ENCODE results near the gene TNFRSF13B.
A peak's percentile ranks its signal among the peaks of the same experiment; 100 is the strongest.

TNFRSF13B gene

DNA sequence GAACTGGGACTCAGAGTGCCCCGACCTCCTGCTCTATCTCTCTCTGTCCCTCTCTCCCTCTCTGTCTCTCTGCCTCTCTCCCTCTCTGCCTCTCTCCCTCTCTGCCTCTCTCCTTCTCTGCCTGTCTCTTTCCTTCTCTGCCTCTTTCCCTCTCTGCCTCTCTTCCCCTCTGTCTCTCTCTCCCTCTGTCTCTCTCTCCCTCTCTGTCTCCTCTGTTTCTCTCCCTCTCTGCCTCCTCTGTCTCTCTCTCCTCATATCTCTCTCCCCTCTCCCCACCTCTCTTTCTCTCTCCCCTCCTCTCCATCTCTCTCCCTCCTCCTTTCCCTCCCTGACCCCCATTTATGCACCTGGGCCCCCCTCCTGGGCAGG is 32.7 kb downstream of the TNFRSF13B start:
- ATAC-seq (ENCODE audit: insufficient read depth, low read depth), result no peak
- TF ChIP-seq, protein P1, sequence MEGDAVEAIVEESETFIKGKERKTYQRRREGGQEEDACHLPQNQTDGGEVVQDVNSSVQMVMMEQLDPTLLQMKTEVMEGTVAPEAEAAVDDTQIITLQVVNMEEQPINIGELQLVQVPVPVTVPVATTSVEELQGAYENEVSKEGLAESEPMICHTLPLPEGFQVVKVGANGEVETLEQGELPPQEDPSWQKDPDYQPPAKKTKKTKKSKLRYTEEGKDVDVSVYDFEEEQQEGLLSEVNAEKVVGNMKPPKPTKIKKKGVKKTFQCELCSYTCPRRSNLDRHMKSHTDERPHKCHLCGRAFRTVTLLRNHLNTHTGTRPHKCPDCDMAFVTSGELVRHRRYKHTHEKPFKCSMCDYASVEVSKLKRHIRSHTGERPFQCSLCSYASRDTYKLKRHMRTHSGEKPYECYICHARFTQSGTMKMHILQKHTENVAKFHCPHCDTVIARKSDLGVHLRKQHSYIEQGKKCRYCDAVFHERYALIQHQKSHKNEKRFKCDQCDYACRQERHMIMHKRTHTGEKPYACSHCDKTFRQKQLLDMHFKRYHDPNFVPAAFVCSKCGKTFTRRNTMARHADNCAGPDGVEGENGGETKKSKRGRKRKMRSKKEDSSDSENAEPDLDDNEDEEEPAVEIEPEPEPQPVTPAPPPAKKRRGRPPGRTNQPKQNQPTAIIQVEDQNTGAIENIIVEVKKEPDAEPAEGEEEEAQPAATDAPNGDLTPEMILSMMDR (IDR thresholded peaks at IDR 0.05; ENCODE audit: borderline replicate concordance, extremely low read depth, low read length, poor library complexity, severe bottlenecking), result no peak
- no peak for TF ChIP-seq EZH2 (IDR thresholded peaks at IDR 0.05; ENCODE audit: borderline replicate concordance, low read depth, low read length, severe bottlenecking)
- Histone ChIP-seq H3K9me3 (ENCODE audit: insufficient read depth, low read length, severe bottlenecking) (no peaks in the 10 kb centered on the region), H3K36me3 (ENCODE audit: insufficient read depth, low read length) (no peaks in the 10 kb centered on the region), H3K4me2 (ENCODE audit: insufficient read depth, low read length) (peak overlapping the region; percentile 48), H3K9ac (ENCODE audit: low read depth, low read length) (peak overlapping the region; percentile 20), H3K27me3 (ENCODE audit: insufficient read depth, low read length, poor library complexity) (no peaks in the 10 kb centered on the region), H3K27ac (ENCODE audit: low read length) (peak overlapping the region; percentile 72), H3K79me2 (ENCODE audit: insufficient read depth, low read length) (no peaks in the 10 kb centered on the region), H3K4me1 (ENCODE audit: insufficient read depth, low read length) (peaks cover 25% of the 10 kb centered on the region), H4K20me1 (ENCODE audit: insufficient read depth, low read length) (no peaks in the 10 kb centered on the region), H2AFZ (ENCODE audit: low read depth, low read length) (peak overlapping the region; percentile 68), H3K4me3 (ENCODE audit: low read depth in 1 of 2, low read length in 2 of 2) (no peak overlapping the region)
- DNase-seq, result no peak

DNA sequence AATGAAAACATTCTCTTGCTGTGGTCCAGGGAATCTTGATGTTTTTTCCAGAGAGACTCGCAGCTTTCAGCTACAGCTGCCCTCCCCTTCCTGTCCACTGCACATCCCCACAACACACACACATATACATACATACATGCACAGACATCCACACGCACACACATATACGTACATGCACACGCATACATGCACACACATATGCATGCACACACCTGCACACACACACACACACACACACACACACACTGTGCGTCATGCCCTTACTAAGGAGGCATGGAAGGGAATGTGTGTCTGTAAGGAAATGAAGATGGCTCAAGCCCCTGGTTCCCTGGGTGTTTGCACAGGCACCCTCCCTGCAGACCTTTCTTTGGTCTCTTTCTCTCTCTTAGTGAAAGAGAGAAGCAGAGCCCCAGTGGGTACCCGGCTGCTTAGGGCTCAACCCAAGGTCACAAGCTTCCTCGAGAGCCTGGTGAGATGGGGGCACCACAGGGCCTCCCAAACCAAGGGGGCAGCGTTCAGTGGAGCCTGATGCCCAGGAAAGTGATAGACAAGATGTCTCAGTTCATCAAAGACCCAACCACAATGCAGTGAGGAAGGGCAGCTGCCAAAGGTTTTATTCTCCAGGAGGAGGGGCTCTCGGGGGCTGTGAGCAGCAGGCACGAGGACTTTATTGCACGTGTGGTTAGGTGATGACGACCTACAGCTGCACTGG is 33.3 kb downstream of the TNFRSF13B start:
- peak overlapping the region; percentile 20 for H3K9ac ChIP-seq (ENCODE audit: low read depth, low read length)
- H4K20me1 ChIP-seq (ENCODE audit: insufficient read depth, low read length), result no peaks in the 10 kb centered on the region
- H3K4me3 ChIP-seq (ENCODE audit: low read depth in 1 of 2, low read length in 2 of 2), result no peak overlapping the region
- peak overlapping the region; percentile 48 for H3K4me2 ChIP-seq (ENCODE audit: insufficient read depth, low read length)
- no peaks in the 10 kb centered on the region for H3K9me3 ChIP-seq (ENCODE audit: insufficient read depth, low read length, severe bottlenecking)
- H3K27ac ChIP-seq (ENCODE audit: low read length), result peak overlapping the region; percentile 72
- no peaks in the 10 kb centered on the region for H3K27me3 ChIP-seq (ENCODE audit: insufficient read depth, low read length, poor library complexity)
- peak overlapping the region; percentile 68 for H2AFZ ChIP-seq (ENCODE audit: low read depth, low read length)
- DNase-seq (peak; percentile 85), ATAC-seq (ENCODE audit: insufficient read depth, low read depth) (peak; percentile 93)
- no peak for TF ChIP-seq EZH2 (IDR thresholded peaks at IDR 0.05; ENCODE audit: borderline replicate concordance, low read depth, low read length, severe bottlenecking)
- TF ChIP-seq, protein P1 (IDR thresholded peaks at IDR 0.05; ENCODE audit: borderline replicate concordance, extremely low read depth, low read length, poor library complexity, severe bottlenecking), result peak; percentile 27
- no peaks in the 10 kb centered on the region for H3K36me3 ChIP-seq (ENCODE audit: insufficient read depth, low read length)
- no peaks in the 10 kb centered on the region for H3K79me2 ChIP-seq (ENCODE audit: insufficient read depth, low read length)
- H3K4me1 ChIP-seq (ENCODE audit: insufficient read depth, low read length), result peaks cover 25% of the 10 kb centered on the region

DNA sequence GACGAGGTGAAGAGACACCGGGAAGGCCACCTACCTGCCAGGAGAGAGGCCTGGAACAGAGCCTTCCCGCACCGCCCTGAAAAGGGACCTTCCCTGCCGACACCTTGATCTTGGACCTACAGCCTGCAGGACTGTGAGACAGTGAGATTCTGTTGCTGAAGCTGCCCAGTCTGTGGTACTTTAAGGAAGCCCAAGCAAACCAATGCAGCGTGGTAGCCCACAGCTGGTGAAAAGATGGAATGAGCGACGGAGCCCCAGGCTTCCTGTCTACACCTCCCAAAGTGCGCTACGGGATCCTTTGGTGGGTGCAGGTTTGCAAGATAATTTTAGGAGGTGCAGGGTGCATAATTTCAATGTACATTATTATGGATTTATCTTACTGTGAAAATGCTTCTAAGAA is 33.9 kb downstream of the TNFRSF13B start:
- H3K4me1 ChIP-seq (ENCODE audit: insufficient read depth, low read length), result peaks cover 25% of the 10 kb centered on the region
- H3K4me2 ChIP-seq (ENCODE audit: insufficient read depth, low read length), result no peak overlapping the region
- no peak overlapping the region for H2AFZ ChIP-seq (ENCODE audit: low read depth, low read length)
- no peaks in the 10 kb centered on the region for H3K27me3 ChIP-seq (ENCODE audit: insufficient read depth, low read length, poor library complexity)
- H3K36me3 ChIP-seq (ENCODE audit: insufficient read depth, low read length), result no peaks in the 10 kb centered on the region
- H4K20me1 ChIP-seq (ENCODE audit: insufficient read depth, low read length), result no peaks in the 10 kb centered on the region
- no peak overlapping the region for H3K9ac ChIP-seq (ENCODE audit: low read depth, low read length)
- DNase-seq (no peak), ATAC-seq (ENCODE audit: insufficient read depth, low read depth) (no peak)
- no peak overlapping the region for H3K4me3 ChIP-seq (ENCODE audit: low read depth in 1 of 2, low read length in 2 of 2)
- TF ChIP-seq EZH2 (IDR thresholded peaks at IDR 0.05; ENCODE audit: borderline replicate concordance, low read depth, low read length, severe bottlenecking), result no peak
- TF ChIP-seq, protein P1 (IDR thresholded peaks at IDR 0.05; ENCODE audit: borderline replicate concordance, extremely low read depth, low read length, poor library complexity, severe bottlenecking), result no peak
- peak overlapping the region; percentile 72 for H3K27ac ChIP-seq (ENCODE audit: low read length)
- H3K9me3 ChIP-seq (ENCODE audit: insufficient read depth, low read length, severe bottlenecking), result no peaks in the 10 kb centered on the region
- H3K79me2 ChIP-seq (ENCODE audit: insufficient read depth, low read length), result no peaks in the 10 kb centered on the region

Data from DND-41 (cell line).